ENCODE results near the gene FOXK1.
"Not testable (repeated sequence)": the region's sequence is repeated elsewhere in the genome, so short reads cannot be mapped to it uniquely, and the experiment has no call there.

The FOXK1 gene

DNA sequence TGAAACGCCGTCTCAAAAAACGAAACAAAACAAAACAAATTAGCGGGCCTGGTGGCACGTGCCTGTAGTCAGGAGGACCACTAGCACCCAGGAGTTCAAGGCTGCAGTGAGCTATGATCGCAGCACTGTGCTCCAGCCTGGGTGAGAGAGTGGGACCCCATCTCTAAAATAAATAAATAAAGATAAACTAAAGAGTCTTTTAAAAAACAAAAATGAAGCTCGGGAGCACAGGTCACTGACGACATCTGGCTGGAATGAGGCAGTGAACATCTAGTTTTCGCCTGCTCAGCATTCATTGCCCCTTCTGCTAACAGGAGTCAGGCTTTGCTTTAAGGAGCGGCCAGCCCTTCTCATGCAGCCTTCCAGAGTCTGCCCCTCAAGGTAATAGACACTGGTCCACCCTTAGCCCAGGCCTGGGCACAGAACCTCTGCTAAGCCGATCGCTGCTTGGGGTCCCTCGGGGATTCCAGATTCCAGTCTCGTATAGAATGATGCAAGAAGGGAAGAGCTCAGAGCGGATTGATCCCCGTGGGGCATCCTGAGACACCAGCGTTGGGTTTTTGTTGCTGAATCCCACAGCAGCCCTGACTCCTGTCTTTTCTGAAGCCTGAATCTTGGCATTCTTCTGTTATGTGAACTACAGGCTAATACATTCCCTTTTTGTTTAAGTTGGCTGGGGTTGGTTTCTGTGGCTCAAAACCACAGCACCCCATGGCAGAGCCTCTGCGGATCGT lies 14.2 kb upstream of the FOXK1 start:
- no peak for ATAC-seq

DNA sequence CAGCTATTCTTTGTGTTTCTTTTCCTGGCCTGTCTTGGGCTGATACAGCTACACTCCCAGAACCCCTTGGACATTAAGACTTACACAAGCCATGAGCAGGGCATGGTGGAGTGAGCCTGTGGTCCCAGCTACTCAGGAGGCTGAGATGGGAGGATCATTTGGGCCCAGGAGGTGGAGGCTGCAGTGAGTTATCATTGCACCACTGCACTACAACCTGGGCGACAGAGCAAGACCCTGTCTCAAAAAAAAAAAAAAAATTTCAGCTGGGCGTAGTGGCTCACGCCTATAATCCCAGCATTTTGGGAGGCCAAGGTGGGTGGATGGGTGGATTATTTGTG lies 13.6 kb upstream of the FOXK1 start:
- no peak for ATAC-seq

DNA sequence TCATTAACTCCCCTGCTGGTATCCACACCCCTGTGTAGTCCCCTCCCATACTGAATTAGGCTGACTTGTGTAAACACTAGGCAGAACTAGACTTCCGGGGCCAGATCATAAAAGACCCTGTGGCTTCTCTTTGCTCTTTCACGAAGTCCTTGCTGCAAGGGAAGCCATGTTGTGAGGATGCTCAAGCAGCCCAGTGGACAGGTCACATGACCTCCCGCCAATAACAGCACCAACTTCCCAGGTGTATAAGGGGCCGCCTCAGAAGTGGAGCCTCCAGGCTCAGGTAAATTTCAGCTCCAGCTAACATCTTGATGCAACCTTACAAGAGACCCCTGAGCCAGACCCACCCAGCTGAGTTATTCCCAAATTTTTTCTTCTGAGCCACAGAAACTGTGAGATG lies 11.3 kb upstream of the FOXK1 start:
- no peak for ATAC-seq

DNA sequence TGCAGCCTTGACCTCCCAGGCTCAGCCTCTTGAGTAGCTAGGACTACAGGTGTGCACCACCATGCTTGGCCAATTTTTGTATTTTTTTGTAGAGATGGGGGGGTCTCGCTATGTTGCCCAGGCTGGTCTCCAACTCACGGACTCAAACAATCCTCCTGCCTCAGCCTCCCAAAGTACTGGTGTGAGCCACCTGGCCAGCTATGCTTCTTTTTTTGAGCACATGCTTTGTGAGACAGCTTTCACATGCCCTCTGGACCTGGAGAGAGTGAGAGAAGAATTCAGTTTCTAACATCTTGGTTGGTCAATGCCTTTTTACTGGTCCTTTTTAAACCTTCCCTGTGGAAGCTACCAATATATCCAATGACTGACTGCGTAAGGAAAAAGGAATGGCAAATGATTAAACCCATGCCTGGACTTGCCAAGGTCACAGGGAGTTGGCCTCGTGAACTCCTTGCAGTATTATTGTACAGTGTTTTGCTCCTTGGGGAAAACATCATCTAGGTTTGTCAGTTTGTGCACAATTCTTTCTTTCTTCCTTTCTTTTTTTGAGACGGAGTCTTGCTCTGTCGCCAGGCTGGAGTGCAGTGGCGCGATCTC lies 6.2 kb upstream of the FOXK1 start:
- ATAC-seq = no peak

DNA sequence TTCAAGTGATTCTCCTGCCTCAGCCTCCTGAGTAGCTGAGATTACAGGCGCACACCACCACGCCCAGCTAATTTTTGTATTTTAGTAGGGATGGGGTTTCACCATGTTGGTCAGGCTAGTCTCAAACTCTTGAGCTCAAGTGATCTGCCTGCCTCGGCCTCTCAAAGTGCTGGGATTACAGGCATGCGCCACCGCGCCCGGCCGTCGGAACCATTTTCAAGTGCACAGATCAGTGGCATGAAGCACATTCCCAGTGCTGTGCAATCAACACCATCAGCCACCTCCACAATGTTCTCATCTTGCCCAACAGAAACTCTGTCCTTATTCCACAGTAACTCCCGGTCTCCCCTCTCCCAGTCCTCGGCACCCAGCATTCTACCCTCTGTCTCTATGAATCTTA lies 4.6 kb upstream of the FOXK1 start:
- ATAC-seq = not testable (repeated sequence)

DNA sequence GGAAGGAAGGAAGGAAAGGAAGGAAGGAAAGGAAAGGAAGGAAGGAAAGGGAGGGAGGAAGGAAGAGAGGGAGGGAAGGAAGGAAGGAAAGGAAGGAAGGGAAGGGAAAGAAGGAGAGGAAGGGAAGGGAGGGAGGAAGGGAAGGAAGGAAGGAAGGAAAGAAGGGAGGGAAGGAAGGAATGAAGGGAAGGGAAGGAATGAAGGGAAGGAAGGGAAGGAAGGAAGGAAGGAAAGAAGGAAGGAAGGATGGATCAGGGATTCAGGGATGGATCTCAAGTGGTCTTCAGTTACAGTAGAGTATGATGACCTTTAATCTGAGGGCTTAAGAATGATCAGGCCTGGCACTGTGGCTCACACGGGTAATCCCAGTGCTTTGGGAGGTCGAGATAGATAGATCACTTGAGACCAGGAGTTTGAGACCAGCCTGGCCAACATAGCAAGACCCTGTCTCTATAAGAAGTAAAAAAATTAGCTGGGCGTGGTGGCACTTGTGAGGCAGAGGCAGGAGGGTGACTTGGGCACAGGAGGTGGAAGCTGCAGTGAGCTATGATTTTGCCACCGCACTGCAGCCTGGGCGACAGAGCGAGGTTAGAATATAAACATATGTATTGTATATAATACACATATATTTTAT lies 760 bp upstream of the FOXK1 start:
- no peak for ATAC-seq

DNA sequence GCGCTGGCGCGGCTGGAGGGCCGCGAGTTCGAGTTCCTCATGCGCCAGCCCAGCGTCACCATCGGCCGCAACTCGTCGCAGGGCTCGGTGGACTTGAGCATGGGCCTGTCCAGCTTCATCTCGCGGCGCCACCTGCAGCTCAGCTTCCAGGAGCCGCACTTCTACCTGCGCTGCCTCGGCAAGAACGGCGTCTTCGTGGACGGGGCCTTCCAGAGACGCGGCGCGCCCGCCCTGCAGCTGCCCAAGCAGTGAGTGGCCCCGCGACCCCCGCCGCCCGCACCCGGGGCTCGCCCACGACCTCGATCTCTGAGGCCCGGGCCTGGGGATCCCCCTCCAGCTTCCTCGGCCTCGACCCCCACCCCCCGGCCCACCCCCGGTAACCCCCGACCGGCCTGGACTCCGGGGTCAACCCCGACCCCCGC lies 537 bp downstream of the FOXK1 start:
- ATAC-seq = peak; percentile 7 to 25

DNA sequence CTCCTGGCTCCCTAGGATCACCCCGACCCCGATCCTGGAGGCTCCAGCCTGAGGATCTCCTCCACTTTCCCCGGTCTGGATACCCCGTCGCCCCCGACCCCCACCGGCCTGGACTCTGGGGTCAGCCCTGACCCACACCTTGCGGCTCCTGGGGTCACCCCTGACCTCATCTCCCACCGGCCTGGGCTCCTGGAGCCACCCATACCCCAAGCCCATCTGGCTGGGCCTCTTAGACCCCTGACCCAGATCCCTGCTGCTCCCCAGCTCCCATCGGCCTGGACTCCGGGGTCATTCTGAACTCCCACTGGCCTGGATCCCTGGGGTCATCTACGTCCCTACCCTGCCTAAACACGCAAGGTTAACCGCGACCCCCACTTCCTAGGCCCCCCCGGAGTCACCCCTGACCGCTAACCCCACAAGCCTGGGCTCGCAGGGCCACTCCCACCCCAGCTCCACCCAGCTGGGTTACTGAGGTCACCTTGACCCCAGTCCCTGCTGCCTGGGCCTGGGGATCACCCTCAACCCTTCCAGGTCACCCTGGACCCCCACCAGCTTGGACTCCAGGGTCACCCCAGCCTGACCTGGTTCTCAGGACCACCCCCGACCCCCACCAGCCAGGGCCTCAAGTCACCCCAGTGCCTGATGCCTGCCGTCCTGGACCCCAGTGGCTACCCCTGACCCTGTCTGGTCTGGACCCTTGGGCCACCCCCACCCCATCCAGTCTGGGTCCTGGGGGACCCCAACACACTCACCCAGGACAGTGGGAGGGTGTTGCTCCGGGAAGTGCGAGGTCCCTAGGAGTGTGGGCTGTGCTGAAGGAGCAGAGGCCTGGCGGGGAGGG lies 1.2 kb downstream of the FOXK1 start:
- no peak for ATAC-seq

DNA sequence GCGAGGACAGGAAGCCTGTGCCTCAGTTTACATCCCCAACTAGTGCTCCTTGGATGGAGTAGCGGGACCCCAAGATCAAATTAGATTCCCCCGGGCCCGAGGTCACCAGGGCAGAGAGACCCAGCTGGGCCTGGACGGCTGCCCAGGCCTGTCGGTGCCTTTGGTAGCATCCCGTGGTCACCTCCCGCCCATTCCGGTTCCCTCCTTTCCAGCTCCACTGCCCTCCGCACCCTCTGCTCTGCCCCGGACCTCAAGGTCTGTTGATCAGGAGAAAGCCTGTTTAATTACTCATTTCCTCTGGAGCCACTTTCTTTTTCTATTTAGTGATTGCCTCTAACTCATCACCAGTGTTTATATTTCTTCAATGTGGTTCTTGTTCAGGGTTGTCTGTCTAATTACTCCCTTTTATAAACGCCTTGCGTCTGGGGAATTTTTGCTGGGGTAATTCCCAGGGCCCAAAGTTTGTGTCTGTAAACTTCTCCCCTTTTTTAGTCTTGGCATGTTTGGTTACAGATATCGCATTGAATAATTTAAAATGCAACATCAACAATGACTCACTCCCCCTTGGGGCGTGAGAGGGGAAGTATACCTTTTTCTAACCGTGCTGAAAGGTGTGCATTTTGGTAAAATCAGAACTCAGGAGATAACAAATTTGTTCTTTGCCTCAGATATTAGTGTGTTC lies 1.9 kb downstream of the FOXK1 start:
- ATAC-seq = peak; percentile 54 to 61

DNA sequence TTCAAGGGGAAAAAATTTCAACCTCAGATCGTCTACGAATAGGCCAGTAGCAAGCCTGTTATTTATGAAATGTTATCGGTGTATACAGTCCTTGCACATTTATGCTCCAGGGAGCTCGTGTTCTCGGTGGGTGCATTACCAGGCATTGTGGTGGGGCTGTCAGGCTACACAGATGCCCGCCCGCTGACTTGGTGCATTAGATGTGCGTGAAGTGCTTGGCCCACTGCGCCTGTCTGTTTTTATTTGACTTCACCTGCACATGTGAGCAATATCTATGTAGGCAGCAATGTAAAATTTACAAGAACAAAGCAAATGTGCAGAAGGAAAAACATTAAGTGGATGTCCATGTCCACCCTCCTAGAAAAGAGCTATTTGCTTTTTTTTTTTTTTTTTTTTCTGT lies 2.8 kb downstream of the FOXK1 start:
- no peak for ATAC-seq

DNA sequence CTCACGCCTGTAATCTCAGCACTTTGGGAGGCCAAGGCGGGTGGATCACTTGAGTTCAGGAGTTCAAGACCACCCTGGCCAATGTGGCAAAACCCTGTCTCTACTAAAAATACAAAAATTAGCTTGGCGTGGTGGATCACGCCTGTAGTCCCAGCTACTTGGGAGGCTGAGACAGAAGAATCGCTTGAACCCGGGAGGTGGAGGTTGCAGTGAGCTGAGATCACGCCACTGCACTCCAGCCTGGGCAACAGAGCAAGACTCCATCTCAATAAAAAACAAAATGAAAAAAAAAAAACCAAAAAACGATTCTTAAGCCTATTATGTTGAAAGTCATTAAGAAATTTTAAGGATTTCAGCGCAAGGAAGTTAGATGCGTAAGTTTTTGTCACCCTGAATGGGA lies 3.6 kb downstream of the FOXK1 start:
- ATAC-seq = not testable (repeated sequence)

DNA sequence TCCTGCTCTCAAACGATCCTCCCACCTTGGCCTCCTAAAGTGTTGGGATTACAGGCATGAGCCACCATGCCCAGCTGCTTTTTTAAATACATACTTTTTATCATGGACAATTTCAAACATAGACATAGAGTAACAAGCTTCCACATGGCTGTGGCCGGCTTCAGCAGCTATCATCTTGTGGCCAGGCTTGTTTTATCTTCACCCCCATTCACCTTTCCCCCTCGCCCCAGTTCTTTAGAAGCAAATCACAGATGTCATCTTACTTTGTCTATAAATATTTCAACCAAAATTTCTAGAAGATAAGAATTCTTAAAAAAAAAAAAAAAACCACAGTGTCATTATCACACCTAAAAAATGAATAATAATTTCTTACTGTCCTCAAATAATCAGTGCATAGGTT lies 5.9 kb downstream of the FOXK1 start:
- ATAC-seq = no peak

DNA sequence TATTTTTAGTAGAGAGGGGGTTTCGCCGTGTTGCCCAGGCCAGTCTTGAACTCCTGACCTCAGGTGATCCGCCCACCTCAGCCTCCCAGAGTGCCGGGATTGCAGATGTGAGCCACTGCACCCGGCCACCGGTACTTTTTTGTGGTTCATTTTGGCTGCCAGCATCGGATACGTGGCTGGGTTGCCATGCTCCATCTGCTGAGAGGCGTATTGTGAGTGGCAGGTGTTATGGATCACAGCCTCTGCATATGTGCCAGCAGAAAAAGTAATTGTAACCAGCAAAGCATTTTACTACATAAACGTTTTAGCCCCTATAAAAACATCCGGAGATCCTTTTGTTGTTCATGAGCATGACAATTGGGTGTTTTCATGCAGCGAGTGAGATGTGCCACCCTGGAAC lies 7.1 kb downstream of the FOXK1 start:
- ATAC-seq = no peak

DNA sequence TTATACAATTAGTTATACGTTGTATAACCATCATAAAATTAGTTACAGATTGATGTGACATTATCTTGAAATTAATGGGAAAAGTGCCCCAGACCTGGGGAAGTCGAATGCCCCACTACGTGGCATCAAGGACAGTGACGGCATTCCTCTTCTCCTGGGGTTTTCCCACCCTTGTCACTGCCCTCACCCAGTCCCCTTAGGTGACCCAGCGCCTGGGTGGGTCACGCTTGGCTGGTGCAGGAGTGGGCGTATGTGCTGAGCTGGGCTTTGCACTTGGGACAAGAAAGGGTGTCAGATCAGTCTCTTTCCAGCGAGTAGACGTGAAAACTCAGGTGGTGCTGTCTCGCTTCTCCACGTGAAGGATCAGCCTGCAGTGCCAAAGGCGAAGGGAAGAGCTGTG lies 7.6 kb downstream of the FOXK1 start:
- no peak for ATAC-seq

DNA sequence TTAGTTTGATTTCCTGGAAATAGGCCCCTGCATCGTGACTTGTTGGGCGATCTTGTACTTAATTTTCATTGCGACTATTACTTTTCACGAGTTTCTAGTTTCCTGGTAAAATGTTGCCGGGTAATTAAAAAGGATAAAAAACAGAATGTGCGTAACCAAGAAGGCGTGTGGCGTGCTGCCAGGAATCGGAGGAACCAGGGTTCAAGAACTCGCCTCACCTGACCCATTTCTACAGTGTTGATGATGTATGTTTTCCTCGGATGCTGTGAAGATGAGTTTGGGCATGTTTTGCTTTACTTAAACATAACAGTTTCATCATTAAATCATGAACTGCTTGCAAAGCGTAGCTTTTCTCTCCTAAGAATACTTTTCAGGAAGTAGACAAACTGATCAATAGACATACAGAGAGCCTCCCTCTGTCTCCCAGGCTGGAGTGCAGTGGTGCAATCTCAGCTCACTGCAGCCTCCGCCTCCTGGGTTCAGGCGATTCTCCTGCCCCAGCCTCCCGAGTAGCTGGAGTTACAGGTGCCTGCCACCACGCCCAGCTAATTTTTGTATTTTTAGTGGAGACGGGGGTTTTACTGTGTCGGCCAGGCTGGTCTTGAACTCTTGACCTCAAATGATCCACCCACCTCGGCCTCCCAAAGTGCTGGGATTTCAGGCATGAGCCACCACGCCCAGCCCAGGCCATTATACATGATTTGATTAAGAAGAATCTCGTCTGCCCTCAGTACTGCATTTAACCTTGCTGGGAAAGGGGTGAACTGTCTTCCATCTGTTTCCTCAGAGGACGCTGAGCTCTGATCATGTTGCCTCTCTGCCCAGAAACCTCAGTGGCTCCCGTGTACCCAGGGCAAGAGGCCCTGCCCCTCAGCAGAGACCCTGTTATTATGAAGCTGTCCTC lies 9.1 kb downstream of the FOXK1 start:
- ATAC-seq = no peak

DNA sequence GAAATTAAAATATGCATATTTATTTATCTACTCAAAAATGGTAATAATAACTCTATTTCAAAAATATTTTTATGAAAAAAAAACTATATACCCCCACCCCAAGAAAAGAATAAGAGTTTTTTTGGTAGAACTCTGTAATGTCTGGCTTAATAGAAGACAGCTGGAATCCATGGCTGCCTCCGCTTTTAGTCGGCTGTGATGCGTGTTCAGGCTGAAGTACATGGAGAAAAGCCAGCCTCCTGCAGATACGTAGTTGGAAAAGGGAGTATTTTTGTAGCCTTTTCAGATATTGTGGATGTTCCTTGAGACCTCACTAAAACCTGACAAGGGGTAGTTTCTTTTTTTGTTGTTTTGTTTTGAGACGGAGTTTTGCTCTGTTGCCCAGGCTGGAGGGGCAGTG lies 10.0 kb downstream of the FOXK1 start:
- no peak for ATAC-seq

DNA sequence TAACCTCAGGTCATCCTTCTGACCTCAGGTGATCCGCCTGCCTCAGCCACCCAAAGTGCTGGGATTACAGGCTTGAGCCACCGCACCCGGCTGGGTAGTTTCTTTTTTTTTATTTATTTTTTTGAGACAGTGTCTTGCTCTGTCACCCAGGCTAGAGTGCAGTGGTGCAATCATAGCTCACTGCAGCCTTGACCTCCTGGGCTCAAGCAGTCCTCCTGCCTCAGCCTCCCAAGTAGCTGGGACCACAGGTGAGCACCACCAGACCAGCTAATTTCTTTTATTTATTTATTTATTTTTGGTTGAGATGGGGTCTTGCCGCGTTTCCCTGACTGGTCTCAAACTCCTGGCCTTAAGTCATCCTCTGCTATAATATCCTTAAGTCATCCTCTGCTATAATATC lies 10.5 kb downstream of the FOXK1 start:
- not testable (repeated sequence) for ATAC-seq

DNA sequence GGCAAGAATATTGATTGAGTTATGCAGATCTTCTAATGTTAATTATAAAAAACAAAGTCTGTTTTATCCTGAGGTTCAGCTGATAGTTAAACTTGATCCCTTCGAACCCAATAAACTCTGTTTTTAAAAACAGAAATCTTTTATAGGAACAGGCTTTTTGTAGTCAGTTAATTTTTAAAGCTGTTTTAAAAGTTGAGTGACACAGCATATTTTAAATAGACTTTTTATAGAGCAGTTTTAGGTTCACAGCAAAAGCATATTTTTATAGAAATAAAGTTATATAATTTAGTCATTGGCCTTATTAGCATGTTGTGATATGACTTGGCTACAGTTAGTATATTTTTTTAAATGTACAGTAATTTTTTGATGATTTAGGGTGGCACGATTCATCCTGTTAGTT lies 11.1 kb downstream of the FOXK1 start:
- peak in 1 of 2 donors; percentile 72 for ATAC-seq

DNA sequence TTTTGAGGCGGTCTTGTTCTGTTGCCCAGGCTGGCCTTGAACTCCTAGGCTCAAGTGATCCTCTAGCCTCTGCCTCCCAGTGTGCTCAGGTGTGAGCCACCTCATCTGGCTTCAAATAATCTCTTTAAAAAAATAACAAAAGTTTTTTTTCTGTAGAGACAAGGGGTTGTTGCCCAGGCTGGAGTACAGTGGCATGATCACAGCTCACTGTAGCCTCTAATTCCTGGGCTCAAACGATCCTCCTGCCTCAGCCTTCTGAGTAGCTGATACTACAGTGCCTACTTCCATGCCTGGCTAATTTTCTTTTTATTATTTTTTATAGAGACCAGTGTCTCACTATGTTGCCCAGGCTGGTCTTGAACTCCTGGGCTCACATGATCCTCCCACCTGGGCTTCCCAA lies 11.7 kb downstream of the FOXK1 start:
- ATAC-seq = peak in 1 of 2 donors; percentile 17

DNA sequence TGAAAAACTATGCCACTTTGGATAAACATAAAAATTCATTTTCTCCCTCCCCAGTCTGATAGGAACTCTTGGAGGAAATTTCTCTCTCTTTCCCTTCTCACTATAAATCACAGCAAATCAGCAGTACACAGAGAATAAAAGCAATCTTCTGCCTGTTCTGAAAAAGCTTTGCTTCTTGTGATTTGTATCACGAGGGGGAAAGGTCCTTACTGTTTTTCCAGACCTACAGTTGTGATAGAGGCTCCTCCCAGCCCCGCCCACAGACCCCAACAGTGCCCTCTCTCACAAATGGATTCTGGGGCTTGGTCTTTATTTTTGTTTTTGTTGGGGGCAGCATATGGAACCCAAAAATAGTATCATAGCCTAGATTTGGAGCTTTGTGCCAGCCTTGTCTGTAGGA lies 12.2 kb downstream of the FOXK1 start:
- ATAC-seq = no peak

DNA sequence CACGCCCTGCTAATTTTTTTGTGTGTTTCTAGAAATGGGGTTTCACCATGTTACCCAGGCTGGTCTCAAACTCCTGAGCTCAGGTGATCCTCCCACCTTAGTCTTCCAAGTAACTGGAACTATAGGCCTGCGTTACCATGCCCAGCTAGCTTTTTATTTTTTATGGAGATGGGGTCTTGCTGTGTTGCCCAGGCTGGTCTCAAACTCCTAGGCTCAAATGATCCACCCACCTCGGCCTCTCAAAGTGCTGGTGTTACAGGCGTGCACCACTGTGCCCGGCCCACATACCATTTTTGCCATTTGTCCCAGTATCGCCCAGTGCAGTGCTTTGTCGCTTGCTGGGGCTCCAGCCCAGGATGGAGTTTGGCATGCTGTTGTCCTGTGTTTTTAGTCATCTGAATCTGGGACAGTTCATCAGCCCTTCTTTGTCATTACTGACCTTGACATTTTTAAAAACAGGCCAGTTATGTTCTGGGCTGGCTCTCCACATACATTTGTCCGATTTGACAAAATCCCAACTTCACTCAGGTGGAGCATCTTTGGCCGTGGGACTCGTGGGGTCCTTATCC lies 16.7 kb downstream of the FOXK1 start:
- ATAC-seq = no peak

All from activated CD4-positive, CD25-positive, alpha-beta regulatory T cell treated with anti-CD3 and anti-CD28 coated beads, Interleukin-2, amount 50 U/mL, for 24 hours (primary cell).